ENCODE measurements around the gene VNN1. TPM values are rescaled to one million over a fixed set of nuclear protein-coding genes. Genes with fewer than 3 reads are reported as not detected.

VNN1 gene
- total RNA-seq, 6 donors from 2014 or later: 0.67 to 9.4 (median 4.7) TPM

DNA sequence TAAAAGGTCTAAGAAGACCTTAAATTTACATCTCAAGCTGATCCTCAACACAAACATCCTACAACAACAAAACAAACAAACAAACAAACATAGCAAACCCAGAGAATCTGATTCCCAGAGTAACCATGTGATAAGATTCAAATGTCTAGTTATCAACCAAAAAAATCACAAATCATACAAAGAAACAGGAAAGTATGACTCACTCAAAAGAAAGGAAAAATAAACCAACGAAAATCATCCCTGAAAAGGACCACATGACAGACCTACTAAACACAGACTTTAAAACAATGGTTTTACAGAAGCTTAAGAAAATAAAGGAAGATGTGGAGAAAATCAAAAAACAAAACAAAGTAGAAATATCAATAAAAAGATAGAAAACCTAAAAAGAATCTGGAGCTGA lies 18.1 kb downstream of the VNN1 start:
- Histone ChIP-seq H3K4me1 (peaks cover 0 to 9% (median 0%) of the 10 kb centered on the region in 4 donors), H3K9me3 (peaks cover 0 to 11% (median 4%) of the 10 kb centered on the region in 4 donors), H3K27ac (no peak overlapping the region), H3K4me3 (no peak overlapping the region), H3K27me3 (no peaks in the 10 kb centered on the region), H3K36me3 (no peaks in the 10 kb centered on the region)
- ATAC-seq (ENCODE audit: low FRiP score in 2 of 2): no peak
- WGBS, 2 donors: 44 to 57% methylated on average over 1 of the region's 1 CpG
- TF ChIP-seq POLR2AphosphoS5 (IDR thresholded peaks at IDR 0.05) (no peak), EP300 (IDR thresholded peaks at IDR 0.05) (no peak), CTCF (IDR thresholded peaks at IDR 0.05) (no peak), POLR2A (IDR thresholded peaks at IDR 0.05) (no peak)
- no peak for DNase-seq

- no peak for ATAC-seq (ENCODE audit: low FRiP score in 2 of 2)
- Histone ChIP-seq H3K27ac (no peak overlapping the region), H3K36me3 (no peaks in the 10 kb centered on the region), H3K27me3 (no peaks in the 10 kb centered on the region), H3K4me1 (peaks cover 0 to 9% (median 0%) of the 10 kb centered on the region in 4 donors), H3K9me3 (peaks cover 0 to 11% (median 4%) of the 10 kb centered on the region in 4 donors), H3K4me3 (no peak overlapping the region)
- DNase-seq: no peak
- no peak for TF ChIP-seq EP300 (IDR thresholded peaks at IDR 0.05)
- TF ChIP-seq CTCF (IDR thresholded peaks at IDR 0.05): no peak
- no peak for TF ChIP-seq POLR2AphosphoS5 (IDR thresholded peaks at IDR 0.05)
- TF ChIP-seq POLR2A (IDR thresholded peaks at IDR 0.05): no peak
- WGBS, 2 donors: 56 to 81% methylated on average over 3 of the region's 3 CpGs
These were observed 20.4 kb downstream of the VNN1 start for GRCh38 chr6:132693478-132693877.

- H3K27me3 ChIP-seq: no peaks in the 10 kb centered on the region
- H3K36me3 ChIP-seq: no peaks in the 10 kb centered on the region
- TF ChIP-seq EP300 (IDR thresholded peaks at IDR 0.05) (no peak), CTCF (IDR thresholded peaks at IDR 0.05) (no peak), POLR2AphosphoS5 (IDR thresholded peaks at IDR 0.05) (no peak), POLR2A (IDR thresholded peaks at IDR 0.05) (no peak)
- H3K9me3 ChIP-seq: no peaks in the 10 kb centered on the region
- H3K4me3 ChIP-seq: no peak overlapping the region
- ATAC-seq (ENCODE audit: low FRiP score in 2 of 2): no peak
- 53 to 80% methylated on average over 4 of the region's 4 CpGs for WGBS, 2 donors
- H3K27ac ChIP-seq: no peak overlapping the region
- no peak for DNase-seq
- peaks cover 0 to 14% (median 0%) of the 10 kb centered on the region in 4 donors for H3K4me1 ChIP-seq
These were observed 23.2 kb downstream of the VNN1 start for GRCh38 chr6:132690678-132691077.

DNA sequence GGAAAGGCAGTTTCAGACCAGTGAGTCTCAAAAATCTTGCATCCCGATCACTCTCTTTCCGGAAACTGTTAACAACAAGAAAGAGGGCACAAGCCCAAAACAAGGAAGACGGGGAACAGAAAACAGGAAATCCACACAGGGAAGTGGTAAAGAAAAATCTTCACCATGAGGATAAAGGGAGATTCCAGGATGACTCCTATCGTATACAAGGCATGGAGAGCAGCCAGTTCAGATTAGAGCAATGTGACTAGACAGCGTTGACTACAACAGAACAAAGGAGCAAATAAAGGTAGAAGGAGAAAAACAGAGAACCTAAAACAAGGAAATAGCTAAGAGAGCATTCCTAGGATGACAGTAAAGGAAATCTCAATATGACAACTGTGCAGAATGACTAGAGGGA lies 26.5 kb downstream of the VNN1 start:
- TF ChIP-seq POLR2A (IDR thresholded peaks at IDR 0.05): no peak
- TF ChIP-seq EP300 (IDR thresholded peaks at IDR 0.05): no peak
- no peak for TF ChIP-seq POLR2AphosphoS5 (IDR thresholded peaks at IDR 0.05)
- TF ChIP-seq CTCF (IDR thresholded peaks at IDR 0.05): no peak
- 56% methylated on average over 5 of the region's 5 CpGs for WGBS, 2 donors
- H3K4me1 ChIP-seq: peaks cover 0 to 5% (median 0%) of the 10 kb centered on the region in 4 donors
- H3K9me3 ChIP-seq: no peaks in the 10 kb centered on the region
- DNase-seq: no peak
- H3K4me3 ChIP-seq: no peak overlapping the region
- H3K27me3 ChIP-seq: no peaks in the 10 kb centered on the region
- no peak overlapping the region for H3K27ac ChIP-seq
- no peaks in the 10 kb centered on the region for H3K36me3 ChIP-seq
- ATAC-seq (ENCODE audit: low FRiP score in 2 of 2): no peak

DNA sequence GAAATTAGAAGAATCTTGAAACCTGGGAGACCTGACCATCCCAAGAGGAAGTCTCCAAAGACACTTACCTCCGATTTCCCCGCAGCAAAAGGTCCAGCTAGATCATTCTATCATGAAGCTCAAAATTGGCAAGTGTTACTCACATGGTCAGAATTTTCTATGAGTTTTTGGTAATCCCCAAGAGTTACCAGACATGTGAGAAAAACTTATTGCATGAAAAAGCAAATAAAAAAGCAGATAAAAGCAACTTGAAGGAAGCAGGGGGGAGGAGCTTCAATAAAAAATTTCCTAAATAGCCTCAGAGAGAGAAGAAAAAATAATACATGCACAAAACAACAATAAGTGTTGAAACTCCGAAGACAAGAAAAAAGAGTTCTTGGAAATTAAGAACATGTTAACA lies 27.3 kb downstream of the VNN1 start:
- DNase-seq (no peak), ATAC-seq (ENCODE audit: low FRiP score in 2 of 2) (no peak)
- Histone ChIP-seq H3K4me3 (no peak overlapping the region), H3K4me1 (peaks cover 0 to 5% (median 0%) of the 10 kb centered on the region in 4 donors), H3K9me3 (no peaks in the 10 kb centered on the region), H3K36me3 (no peaks in the 10 kb centered on the region), H3K27me3 (no peaks in the 10 kb centered on the region), H3K27ac (no peak overlapping the region)
- WGBS, 2 donors: 87 to 97% methylated on average over 3 of the region's 3 CpGs
- TF ChIP-seq POLR2AphosphoS5 (IDR thresholded peaks at IDR 0.05): no peak
- TF ChIP-seq POLR2A (IDR thresholded peaks at IDR 0.05): no peak

All from upper lobe of left lung (tissue), 6 donors.